IMR-90 (cell line): Measurements from ENCODE around the gene CDC42EP2. TPM values are rescaled to one million over a fixed set of nuclear protein-coding genes. Genes with fewer than 3 reads are reported as not detected.

ENCODE experiments used
- ATAC-seq: fragments of 200-7000 bp; cut with Tn5 transposase; 2 replicates; pipeline ENCODE4 v1.9.1; 2020; ENCODE audit warnings: low read depth, mild to moderate bottlenecking, moderate library complexity
- BruUV-seq: library from RNA; stranded (reverse); fragments of 400-500 nt; replicated peaks from 2 replicates; lab custom pipeline; 2021; lab: Mats Ljungman, UMichigan
- CTCF ChIA-PET: fragments of 300-600 bp; formaldehyde crosslinking; extraction: SDS; loops from one replicate; lab custom pipeline; 2021; ENCODE audit warnings: antibody characterized with exemption; lab: Yijun Ruan, JAX
- POLR2A ChIA-PET: fragments of 300-600 bp; sonication (Branson Sonifier 250); formaldehyde crosslinking; loops from one replicate; lab custom pipeline; 2022; ENCODE audit warnings: antibody characterized with exemption; ENCODE audit not compliant: unreplicated experiment; lab: Charles Lee
- DNase-seq: peaks from one replicate; pipeline ENCODE4 v3.0.0; 2013
- H2AFZ ChIP-seq: replicated peaks from 2 replicates; pipeline ENCODE3; 2013; ENCODE audit warnings: low read length, mild to moderate bottlenecking; ENCODE audit not compliant: poor library complexity
- H2AK5ac ChIP-seq: 2 replicates; pipeline ENCODE4 v1.6.1; 2013; ENCODE audit warnings: low read depth, low read length, inconsistent platforms
- H2AK9ac ChIP-seq: replicated peaks from 2 replicates; pipeline ENCODE3; 2013; ENCODE audit warnings: mild to moderate bottlenecking, low read depth, low read length, moderate library complexity; ENCODE audit not compliant: poor library complexity
- H2BK120ac ChIP-seq: 2 replicates; pipeline ENCODE4 v1.6.1; 2013; ENCODE audit warnings: low read depth, low read length, inconsistent platforms
- H2BK15ac ChIP-seq: 3 replicates; pipeline ENCODE4 v1.6.1; 2013; ENCODE audit warnings: low read depth, low read length, inconsistent platforms
- H2BK20ac ChIP-seq: 2 replicates; pipeline ENCODE4 v1.6.1; 2013; ENCODE audit warnings: low read depth, mild to moderate bottlenecking, inconsistent platforms, low read length, moderate library complexity
- H2BK5ac ChIP-seq: 2 replicates; pipeline ENCODE4 v1.6.1; 2013; ENCODE audit warnings: mild to moderate bottlenecking, low read depth, low read length, inconsistent platforms; ENCODE audit not compliant: poor library complexity, severe bottlenecking
- H3K14ac ChIP-seq: replicated peaks from 2 replicates; pipeline ENCODE4 v1.6.1; 2013; ENCODE audit warnings: low read depth, low read length, inconsistent platforms
- H3K18ac ChIP-seq: 2 replicates; pipeline ENCODE4 v1.6.1; 2013; ENCODE audit warnings: low read depth, low read length, control low read depth
- H3K23ac ChIP-seq: 2 replicates; pipeline ENCODE4 v1.6.1; 2013; ENCODE audit warnings: low read depth, low read length, inconsistent platforms
- H3K27ac ChIP-seq: 2 replicates; pipeline ENCODE4 v1.5.1; 2013; ENCODE audit warnings: mild to moderate bottlenecking, control low read depth, low read length; ENCODE audit not compliant: insufficient read depth
- H3K27me3 ChIP-seq: 2 replicates; pipeline ENCODE4 v1.6.1; 2013; ENCODE audit warnings: low read length; ENCODE audit not compliant: control insufficient read depth, insufficient read depth
- H3K36me3 ChIP-seq: 2 replicates; pipeline ENCODE4 v1.6.1; 2013; ENCODE audit warnings: low read length, mixed read lengths; ENCODE audit not compliant: control insufficient read depth, insufficient read depth
- H3K4ac ChIP-seq: 2 replicates; pipeline ENCODE4 v1.6.1; 2013; ENCODE audit warnings: low read depth, low read length, inconsistent platforms
- H3K4me1 ChIP-seq: 2 replicates; pipeline ENCODE4 v1.6.1; 2013; ENCODE audit warnings: low read length, mixed read lengths; ENCODE audit not compliant: control insufficient read depth, insufficient read depth
- H3K4me2 ChIP-seq: 2 replicates; pipeline ENCODE4 v1.6.1; 2013; ENCODE audit warnings: low read depth, mild to moderate bottlenecking, control low read depth, low read length, moderate library complexity
- H3K4me3 ChIP-seq: 2 replicates; pipeline ENCODE4 v1.5.1; 2013; ENCODE audit warnings: low read depth, mild to moderate bottlenecking, control low read depth, low read length, moderate library complexity; ENCODE audit not compliant: insufficient read depth
- H3K56ac ChIP-seq: 2 replicates; pipeline ENCODE4 v1.6.1; 2013; ENCODE audit warnings: low read length, inconsistent platforms; ENCODE audit not compliant: insufficient read depth; ENCODE audit errors: extremely low read depth
- H3K79me1 ChIP-seq, 2 experiments: 2 replicates each; pipeline ENCODE4 v1.6.1; 2013; ENCODE audit warnings: low read length in 2 of 2, inconsistent platforms in 1 of 2, low read depth in 1 of 2
- H3K9ac ChIP-seq: 2 replicates; pipeline ENCODE4 v1.6.1; 2013; ENCODE audit warnings: low read depth, low read length, control low read depth
- H3K9me1 ChIP-seq: 2 replicates; pipeline ENCODE4 v1.6.1; 2013; ENCODE audit warnings: low read length, inconsistent platforms; ENCODE audit not compliant: insufficient read depth
- H3K9me3 ChIP-seq: 2 replicates; pipeline ENCODE4 v1.6.1; 2013; ENCODE audit warnings: low read length; ENCODE audit not compliant: control insufficient read depth, insufficient read depth
- H4K20me1 ChIP-seq: 2 replicates; pipeline ENCODE4 v1.6.1; 2013; ENCODE audit warnings: low read length, inconsistent platforms; ENCODE audit not compliant: insufficient read depth
- H4K5ac ChIP-seq: 2 replicates; pipeline ENCODE4 v1.6.1; 2013; ENCODE audit warnings: mild to moderate bottlenecking, low read depth, low read length, control low read depth
- H4K8ac ChIP-seq, 2 experiments: 2 replicates each; pipeline ENCODE4 v1.6.1; 2013; ENCODE audit warnings: low read depth in 2 of 2, low read length in 2 of 2, control low read depth in 1 of 2, inconsistent platforms in 1 of 2
- H4K91ac ChIP-seq: 2 replicates; pipeline ENCODE4 v1.6.1; 2013; ENCODE audit warnings: low read depth, low read length, inconsistent platforms; ENCODE audit not compliant: insufficient read depth
- BHLHE40 ChIP-seq: fragments of 150-350 bp; IDR thresholded peaks from 2 replicates; pipeline ENCODE4 v1.6.1; 2016; ENCODE audit warnings: mild to moderate bottlenecking, low read depth, low read length
- MAFK ChIP-seq: IDR thresholded peaks from 2 replicates; pipeline ENCODE4 v1.6.1; 2012; ENCODE audit warnings: low read depth, low read length, improper control_type of control experiment
- POLR2A ChIP-seq: IDR thresholded peaks from 2 replicates; pipeline ENCODE4 v1.6.1; 2012; ENCODE audit warnings: mild to moderate bottlenecking, low read depth, low read length
- USF2 ChIP-seq: fragments of 150-350 bp; IDR thresholded peaks from 2 replicates; pipeline ENCODE4 v1.6.1; 2017; ENCODE audit warnings: mild to moderate bottlenecking, antibody characterized with exemption, low read length, low read depth
- whole genome bisulfite sequencing, 2 experiments: methylation state at CpG; one replicate each; pipeline versions ENCODE4 v1.1.5 to v1.1.7; 2013; ENCODE audit warnings: missing lambda C conversion rate in 2 of 2; ENCODE audit not compliant: insufficient read length in 1 of 2; ENCODE audit errors: extremely low coverage in 2 of 2; 5-methylcytosine and 5-hydroxymethylcytosine counted together
- dilution Hi-C: fragments of 300-500 bp; cut with HindIII; formaldehyde crosslinking; loops from one replicate; pipeline ENCODE4 v1.14.3; 2018; ENCODE audit warnings: low sequenced_read_pairs; ENCODE audit not compliant: unreplicated experiment
- in situ Hi-C: fragments of 300-500 bp; cut with MboI; formaldehyde crosslinking; loops from 3 replicates; pipeline ENCODE4 v1.14.3; 2019; ENCODE audit warnings: low sequenced_read_pairs, inconsistent platforms, mixed read lengths
- intact Hi-C: fragments of 100-400 bp; cut with micrococcal nuclease; formaldehyde crosslinking; loops from 2 replicates; pipeline ENCODE4 v1.10.0; 2022
- polyA plus RNA-seq, 3 experiments: library from polyadenylated mRNA; depleted of rRNA; stranded (reverse); fragments of >200 nt; gene quantifications; 2 replicates each; pipeline ENCODE4 v1.2.3, GENCODE V29; 2012; ENCODE audit warnings: low replicate concordance in 1 of 3
- total RNA-seq: library from RNA; depleted of rRNA; stranded (reverse); fragments of >200 nt; gene quantifications from 2 replicates; pipeline ENCODE4 v1.2.3, GENCODE V29; 2012
- TF ChIP-seq, protein P1 (sequence below): conservative IDR thresholded peaks from 2 replicates; pipeline ENCODE4 v1.5.1; 2012; ENCODE audit warnings: mild to moderate bottlenecking, low read depth, low read length, improper control_type of control experiment

CDC42EP2 gene
- total and polyA plus RNA-seq, 2 of the 4 experiments (the other 2 are of a cell fraction) = 5.2 to 27.5 TPM

GRCh38 chr11:65355776-65356393 is 41.2 kb downstream of the CDC42EP2 start:
- H3K14ac ChIP-seq = no peak overlapping the region
- H3K79me1 ChIP-seq = 0 out of 4 replicates have a peak, but pooled peaks cover 0 to 4% of the 10 kb centered on the region in 2 experiments
- H3K9me3 ChIP-seq = no peaks in the 10 kb centered on the region
- DNase-seq (peak; percentile 33), ATAC-seq (no peak)
- H4K91ac ChIP-seq = no peak overlapping the region
- no peak overlapping the region for H2BK20ac ChIP-seq
- intact Hi-C loops (no loop called here), dilution Hi-C loops (no loop called here), in situ Hi-C loops (no loop called here)
- H3K4me3 ChIP-seq = 0 out of 2 replicates have a peak overlapping the region, but pooled peaks have one; percentile 17
- no peak overlapping the region for H2AK5ac ChIP-seq
- no peak overlapping the region for H2BK120ac ChIP-seq
- peaks cover 22% of the 10 kb centered on the region for H3K27me3 ChIP-seq
- no peak overlapping the region for H2BK15ac ChIP-seq
- H4K20me1 ChIP-seq = peaks cover 15% of the 10 kb centered on the region
- WGBS, 2 experiments = 24% methylated on average over 20 of the region's 35 CpGs; no CpG with 5 or more reads in 1 of the 2 experiments
- H4K8ac ChIP-seq = no peak overlapping the region
- H3K36me3 ChIP-seq = peaks cover 17% of the 10 kb centered on the region
- no peak overlapping the region for H2AK9ac ChIP-seq
- BruUV-seq = no TSS peak
- CTCF ChIA-PET = interaction anchor here (0.6 kb wide), 1 partner anchor 22 kb away, joined by 3 read pairs; the partner anchor contains the start of gene DPF2
- POLR2A ChIA-PET = interaction anchor here (2.8 kb wide), 1 partner anchor 144 kb away, joined by 10 read pairs; the partner anchor contains the start of gene MALAT1
- TF ChIP-seq MAFK (no peak), BHLHE40 (no peak), USF2 (no peak), POLR2A (no peak)
- TF ChIP-seq, protein P1, sequence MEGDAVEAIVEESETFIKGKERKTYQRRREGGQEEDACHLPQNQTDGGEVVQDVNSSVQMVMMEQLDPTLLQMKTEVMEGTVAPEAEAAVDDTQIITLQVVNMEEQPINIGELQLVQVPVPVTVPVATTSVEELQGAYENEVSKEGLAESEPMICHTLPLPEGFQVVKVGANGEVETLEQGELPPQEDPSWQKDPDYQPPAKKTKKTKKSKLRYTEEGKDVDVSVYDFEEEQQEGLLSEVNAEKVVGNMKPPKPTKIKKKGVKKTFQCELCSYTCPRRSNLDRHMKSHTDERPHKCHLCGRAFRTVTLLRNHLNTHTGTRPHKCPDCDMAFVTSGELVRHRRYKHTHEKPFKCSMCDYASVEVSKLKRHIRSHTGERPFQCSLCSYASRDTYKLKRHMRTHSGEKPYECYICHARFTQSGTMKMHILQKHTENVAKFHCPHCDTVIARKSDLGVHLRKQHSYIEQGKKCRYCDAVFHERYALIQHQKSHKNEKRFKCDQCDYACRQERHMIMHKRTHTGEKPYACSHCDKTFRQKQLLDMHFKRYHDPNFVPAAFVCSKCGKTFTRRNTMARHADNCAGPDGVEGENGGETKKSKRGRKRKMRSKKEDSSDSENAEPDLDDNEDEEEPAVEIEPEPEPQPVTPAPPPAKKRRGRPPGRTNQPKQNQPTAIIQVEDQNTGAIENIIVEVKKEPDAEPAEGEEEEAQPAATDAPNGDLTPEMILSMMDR = no peak
- no peak overlapping the region for H3K27ac ChIP-seq
- H3K4me2 ChIP-seq = peak overlapping the region; percentile 70
- H4K5ac ChIP-seq = no peak overlapping the region
- peaks cover 9% of the 10 kb centered on the region; the same call in 1 of the 2 replicates for H3K9me1 ChIP-seq
- H3K4ac ChIP-seq = no peak overlapping the region
- H3K9ac ChIP-seq = no peak overlapping the region
- H3K4me1 ChIP-seq = peaks cover 8% of the 10 kb centered on the region
- H3K18ac ChIP-seq = no peak overlapping the region
- no peak overlapping the region for H3K56ac ChIP-seq
- peak overlapping the region; percentile 81 for H2AFZ ChIP-seq
- H3K23ac ChIP-seq = no peak overlapping the region
- no peak overlapping the region for H2BK5ac ChIP-seq
